ENCODE data around the gene APOBEC3A. TPM values are rescaled to one million over a fixed set of nuclear protein-coding genes. Genes with fewer than 3 reads are reported as not detected.

APOBEC3A gene
- total RNA-seq, 1 experiment from 2014 or later, result not detected

DNA sequence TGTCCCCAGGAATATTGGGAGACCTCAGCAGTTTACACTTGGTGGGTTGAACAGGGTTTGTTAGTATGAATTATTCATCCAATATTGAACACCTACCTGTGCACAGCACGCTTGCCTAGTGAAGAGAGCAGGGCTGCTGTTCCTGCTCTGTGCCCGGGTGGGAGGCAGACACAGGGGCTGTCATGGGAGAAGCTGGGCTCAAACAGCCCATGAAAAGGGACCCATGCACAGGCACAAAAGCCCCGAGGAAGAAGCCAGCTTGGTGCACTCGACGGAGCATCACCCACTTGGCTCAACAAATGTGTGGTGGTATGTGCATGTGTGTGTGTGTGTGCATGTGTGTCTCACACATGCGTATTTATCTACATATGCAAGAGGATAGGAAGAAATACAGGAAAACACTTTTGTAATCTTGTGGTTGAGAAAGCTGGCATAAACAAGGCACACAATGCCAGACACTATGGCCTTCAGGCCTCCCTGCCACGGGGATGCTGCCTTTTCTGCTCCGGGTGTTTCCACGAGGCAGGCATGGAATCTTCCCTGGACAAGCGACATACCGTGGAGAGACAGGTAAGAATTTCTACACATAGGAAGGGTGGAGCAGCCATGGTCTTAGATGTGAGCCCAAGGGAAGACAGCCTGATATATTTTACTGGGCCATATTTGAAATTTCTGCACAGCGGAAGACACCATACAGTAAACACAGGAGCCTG is 5.0 kb upstream of the APOBEC3A start:
- POLR2A ChIA-PET, result no interaction called here
- H3K4me3 Mint-ChIP-seq, result no peak overlapping the region
- no peak for TF ChIP-seq ZNF416 (CRISPR knock-in tag; IDR thresholded peaks at IDR 0.05)
- TF ChIP-seq FOXK1 (CRISPR knock-in tag; IDR thresholded peaks at IDR 0.05), result no peak
- no peak for TF ChIP-seq ZNF219 (CRISPR knock-in tag; IDR thresholded peaks at IDR 0.05; ENCODE audit: borderline replicate concordance)
- TF ChIP-seq, protein P1, sequence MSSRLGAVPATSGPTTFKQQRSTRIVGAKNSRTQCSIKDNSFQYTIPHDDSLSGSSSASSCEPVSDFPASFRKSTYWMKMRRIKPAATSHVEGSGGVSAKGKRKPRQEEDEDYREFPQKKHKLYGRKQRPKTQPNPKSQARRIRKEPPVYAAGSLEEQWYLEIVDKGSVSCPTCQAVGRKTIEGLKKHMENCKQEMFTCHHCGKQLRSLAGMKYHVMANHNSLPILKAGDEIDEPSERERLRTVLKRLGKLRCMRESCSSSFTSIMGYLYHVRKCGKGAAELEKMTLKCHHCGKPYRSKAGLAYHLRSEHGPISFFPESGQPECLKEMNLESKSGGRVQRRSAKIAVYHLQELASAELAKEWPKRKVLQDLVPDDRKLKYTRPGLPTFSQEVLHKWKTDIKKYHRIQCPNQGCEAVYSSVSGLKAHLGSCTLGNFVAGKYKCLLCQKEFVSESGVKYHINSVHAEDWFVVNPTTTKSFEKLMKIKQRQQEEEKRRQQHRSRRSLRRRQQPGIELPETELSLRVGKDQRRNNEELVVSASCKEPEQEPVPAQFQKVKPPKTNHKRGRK (CRISPR knock-in tag; IDR thresholded peaks at IDR 0.05; ENCODE audit: borderline replicate concordance), result no peak
- TF ChIP-seq, protein P2, sequence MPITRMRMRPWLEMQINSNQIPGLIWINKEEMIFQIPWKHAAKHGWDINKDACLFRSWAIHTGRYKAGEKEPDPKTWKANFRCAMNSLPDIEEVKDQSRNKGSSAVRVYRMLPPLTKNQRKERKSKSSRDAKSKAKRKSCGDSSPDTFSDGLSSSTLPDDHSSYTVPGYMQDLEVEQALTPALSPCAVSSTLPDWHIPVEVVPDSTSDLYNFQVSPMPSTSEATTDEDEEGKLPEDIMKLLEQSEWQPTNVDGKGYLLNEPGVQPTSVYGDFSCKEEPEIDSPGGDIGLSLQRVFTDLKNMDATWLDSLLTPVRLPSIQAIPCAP (CRISPR knock-in tag; IDR thresholded peaks at IDR 0.05), result no peak
- TF ChIP-seq RELA (CRISPR knock-in tag; IDR thresholded peaks at IDR 0.05; ENCODE audit: borderline replicate concordance), result no peak
- no peak for TF ChIP-seq GABPB1 (CRISPR knock-in tag; IDR thresholded peaks at IDR 0.05)
- no peak for TF ChIP-seq OVOL2 (CRISPR knock-in tag; IDR thresholded peaks at IDR 0.05; ENCODE audit: borderline replicate concordance)
- TF ChIP-seq, protein P3, sequence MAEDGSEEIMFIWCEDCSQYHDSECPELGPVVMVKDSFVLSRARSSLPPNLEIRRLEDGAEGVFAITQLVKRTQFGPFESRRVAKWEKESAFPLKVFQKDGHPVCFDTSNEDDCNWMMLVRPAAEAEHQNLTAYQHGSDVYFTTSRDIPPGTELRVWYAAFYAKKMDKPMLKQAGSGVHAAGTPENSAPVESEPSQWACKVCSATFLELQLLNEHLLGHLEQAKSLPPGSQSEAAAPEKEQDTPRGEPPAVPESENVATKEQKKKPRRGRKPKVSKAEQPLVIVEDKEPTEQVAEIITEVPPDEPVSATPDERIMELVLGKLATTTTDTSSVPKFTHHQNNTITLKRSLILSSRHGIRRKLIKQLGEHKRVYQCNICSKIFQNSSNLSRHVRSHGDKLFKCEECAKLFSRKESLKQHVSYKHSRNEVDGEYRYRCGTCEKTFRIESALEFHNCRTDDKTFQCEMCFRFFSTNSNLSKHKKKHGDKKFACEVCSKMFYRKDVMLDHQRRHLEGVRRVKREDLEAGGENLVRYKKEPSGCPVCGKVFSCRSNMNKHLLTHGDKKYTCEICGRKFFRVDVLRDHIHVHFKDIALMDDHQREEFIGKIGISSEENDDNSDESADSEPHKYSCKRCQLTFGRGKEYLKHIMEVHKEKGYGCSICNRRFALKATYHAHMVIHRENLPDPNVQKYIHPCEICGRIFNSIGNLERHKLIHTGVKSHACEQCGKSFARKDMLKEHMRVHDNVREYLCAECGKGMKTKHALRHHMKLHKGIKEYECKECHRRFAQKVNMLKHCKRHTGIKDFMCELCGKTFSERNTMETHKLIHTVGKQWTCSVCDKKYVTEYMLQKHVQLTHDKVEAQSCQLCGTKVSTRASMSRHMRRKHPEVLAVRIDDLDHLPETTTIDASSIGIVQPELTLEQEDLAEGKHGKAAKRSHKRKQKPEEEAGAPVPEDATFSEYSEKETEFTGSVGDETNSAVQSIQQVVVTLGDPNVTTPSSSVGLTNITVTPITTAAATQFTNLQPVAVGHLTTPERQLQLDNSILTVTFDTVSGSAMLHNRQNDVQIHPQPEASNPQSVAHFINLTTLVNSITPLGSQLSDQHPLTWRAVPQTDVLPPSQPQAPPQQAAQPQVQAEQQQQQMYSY (CRISPR knock-in tag; IDR thresholded peaks at IDR 0.05), result no peak
- no peak for TF ChIP-seq HMGA2 (CRISPR knock-in tag; IDR thresholded peaks at IDR 0.05)
- no peak for TF ChIP-seq TP53 (CRISPR knock-in tag; IDR thresholded peaks at IDR 0.05)
- CTCF ChIA-PET, result interaction anchor here (1.0 to 4.1 kb wide), 4 partner anchors 22 to 184 kb away, joined by 3 to 22 read pairs (median 10); no protein-coding TSS in a partner anchor
- H3K9me3 Mint-ChIP-seq, result no peaks in the 10 kb centered on the region
- no peaks in the 10 kb centered on the region for H3K36me3 Mint-ChIP-seq
- peaks cover 5% of the 10 kb centered on the region for H3K4me1 Mint-ChIP-seq
- H3K27me3 Mint-ChIP-seq (ENCODE audit: low read depth), result no peaks in the 10 kb centered on the region; the same call in 1 of the 2 replicates
- ATAC-seq (no peak), DNase-seq (ENCODE audit: low spot score) (no peak)
- H3K27ac Mint-ChIP-seq, result no peak overlapping the region

DNA sequence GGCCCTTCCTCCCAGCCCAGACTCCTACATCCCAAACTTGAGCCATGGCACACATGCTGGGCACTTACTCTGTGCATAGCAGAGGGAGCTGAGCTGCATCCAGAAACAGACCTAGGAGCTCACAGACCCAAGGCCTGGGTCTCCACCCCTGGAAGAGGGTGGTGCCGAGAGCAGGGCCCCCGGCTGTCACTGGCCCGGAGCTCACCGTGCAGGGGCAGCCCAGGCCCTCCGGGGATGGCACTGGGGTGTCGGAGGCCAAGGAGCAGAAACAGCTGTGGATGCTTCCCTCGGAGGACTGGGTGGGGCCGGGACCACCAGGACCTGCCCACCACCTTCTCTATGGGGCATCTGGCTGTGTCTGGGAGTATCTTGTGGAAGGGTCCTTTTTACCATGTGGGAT is 4.3 kb upstream of the APOBEC3A start:
- no peaks in the 10 kb centered on the region for H3K27me3 Mint-ChIP-seq (ENCODE audit: low read depth)
- no peaks in the 10 kb centered on the region for H3K9me3 Mint-ChIP-seq
- DNase-seq (ENCODE audit: low spot score) (no peak), ATAC-seq (no peak)
- H3K27ac Mint-ChIP-seq, result no peak overlapping the region
- peaks cover 3% of the 10 kb centered on the region; the same call in 1 of the 2 replicates for H3K4me1 Mint-ChIP-seq
- H3K4me3 Mint-ChIP-seq, result no peak overlapping the region
- H3K36me3 Mint-ChIP-seq, result no peaks in the 10 kb centered on the region
- ChIA-PET POLR2A (no interaction called here), CTCF (interaction anchor here (3.7 to 4.1 kb wide), 2 partner anchors 83 to 185 kb away, joined by 18 to 22 read pairs; no protein-coding TSS in a partner anchor)
- no peak for TF ChIP-seq FOXK1 (CRISPR knock-in tag; IDR thresholded peaks at IDR 0.05)
- TF ChIP-seq, protein P4, sequence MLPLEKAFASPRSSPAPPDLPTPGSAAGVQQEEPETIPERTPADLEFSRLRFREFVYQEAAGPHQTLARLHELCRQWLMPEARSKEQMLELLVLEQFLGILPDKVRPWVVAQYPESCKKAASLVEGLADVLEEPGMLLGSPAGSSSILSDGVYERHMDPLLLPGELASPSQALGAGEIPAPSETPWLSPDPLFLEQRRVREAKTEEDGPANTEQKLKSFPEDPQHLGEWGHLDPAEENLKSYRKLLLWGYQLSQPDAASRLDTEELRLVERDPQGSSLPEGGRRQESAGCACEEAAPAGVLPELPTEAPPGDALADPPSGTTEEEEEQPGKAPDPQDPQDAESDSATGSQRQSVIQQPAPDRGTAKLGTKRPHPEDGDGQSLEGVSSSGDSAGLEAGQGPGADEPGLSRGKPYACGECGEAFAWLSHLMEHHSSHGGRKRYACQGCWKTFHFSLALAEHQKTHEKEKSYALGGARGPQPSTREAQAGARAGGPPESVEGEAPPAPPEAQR (CRISPR knock-in tag; IDR thresholded peaks at IDR 0.05), result no peak
- no peak for TF ChIP-seq ZNF671 (CRISPR knock-in tag; IDR thresholded peaks at IDR 0.05)
- no peak for TF ChIP-seq IRF2 (CRISPR knock-in tag; IDR thresholded peaks at IDR 0.05; ENCODE audit: borderline replicate concordance, low read depth)
- TF ChIP-seq, protein P5, sequence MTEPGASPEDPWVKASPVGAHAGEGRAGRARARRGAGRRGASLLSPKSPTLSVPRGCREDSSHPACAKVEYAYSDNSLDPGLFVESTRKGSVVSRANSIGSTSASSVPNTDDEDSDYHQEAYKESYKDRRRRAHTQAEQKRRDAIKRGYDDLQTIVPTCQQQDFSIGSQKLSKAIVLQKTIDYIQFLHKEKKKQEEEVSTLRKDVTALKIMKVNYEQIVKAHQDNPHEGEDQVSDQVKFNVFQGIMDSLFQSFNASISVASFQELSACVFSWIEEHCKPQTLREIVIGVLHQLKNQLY (CRISPR knock-in tag; IDR thresholded peaks at IDR 0.05), result no peak
- TF ChIP-seq, protein P6, sequence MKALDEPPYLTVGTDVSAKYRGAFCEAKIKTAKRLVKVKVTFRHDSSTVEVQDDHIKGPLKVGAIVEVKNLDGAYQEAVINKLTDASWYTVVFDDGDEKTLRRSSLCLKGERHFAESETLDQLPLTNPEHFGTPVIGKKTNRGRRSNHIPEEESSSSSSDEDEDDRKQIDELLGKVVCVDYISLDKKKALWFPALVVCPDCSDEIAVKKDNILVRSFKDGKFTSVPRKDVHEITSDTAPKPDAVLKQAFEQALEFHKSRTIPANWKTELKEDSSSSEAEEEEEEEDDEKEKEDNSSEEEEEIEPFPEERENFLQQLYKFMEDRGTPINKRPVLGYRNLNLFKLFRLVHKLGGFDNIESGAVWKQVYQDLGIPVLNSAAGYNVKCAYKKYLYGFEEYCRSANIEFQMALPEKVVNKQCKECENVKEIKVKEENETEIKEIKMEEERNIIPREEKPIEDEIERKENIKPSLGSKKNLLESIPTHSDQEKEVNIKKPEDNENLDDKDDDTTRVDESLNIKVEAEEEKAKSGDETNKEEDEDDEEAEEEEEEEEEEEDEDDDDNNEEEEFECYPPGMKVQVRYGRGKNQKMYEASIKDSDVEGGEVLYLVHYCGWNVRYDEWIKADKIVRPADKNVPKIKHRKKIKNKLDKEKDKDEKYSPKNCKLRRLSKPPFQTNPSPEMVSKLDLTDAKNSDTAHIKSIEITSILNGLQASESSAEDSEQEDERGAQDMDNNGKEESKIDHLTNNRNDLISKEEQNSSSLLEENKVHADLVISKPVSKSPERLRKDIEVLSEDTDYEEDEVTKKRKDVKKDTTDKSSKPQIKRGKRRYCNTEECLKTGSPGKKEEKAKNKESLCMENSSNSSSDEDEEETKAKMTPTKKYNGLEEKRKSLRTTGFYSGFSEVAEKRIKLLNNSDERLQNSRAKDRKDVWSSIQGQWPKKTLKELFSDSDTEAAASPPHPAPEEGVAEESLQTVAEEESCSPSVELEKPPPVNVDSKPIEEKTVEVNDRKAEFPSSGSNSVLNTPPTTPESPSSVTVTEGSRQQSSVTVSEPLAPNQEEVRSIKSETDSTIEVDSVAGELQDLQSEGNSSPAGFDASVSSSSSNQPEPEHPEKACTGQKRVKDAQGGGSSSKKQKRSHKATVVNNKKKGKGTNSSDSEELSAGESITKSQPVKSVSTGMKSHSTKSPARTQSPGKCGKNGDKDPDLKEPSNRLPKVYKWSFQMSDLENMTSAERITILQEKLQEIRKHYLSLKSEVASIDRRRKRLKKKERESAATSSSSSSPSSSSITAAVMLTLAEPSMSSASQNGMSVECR (CRISPR knock-in tag; IDR thresholded peaks at IDR 0.05; ENCODE audit: borderline replicate concordance), result no peak
- TF ChIP-seq, protein P7, sequence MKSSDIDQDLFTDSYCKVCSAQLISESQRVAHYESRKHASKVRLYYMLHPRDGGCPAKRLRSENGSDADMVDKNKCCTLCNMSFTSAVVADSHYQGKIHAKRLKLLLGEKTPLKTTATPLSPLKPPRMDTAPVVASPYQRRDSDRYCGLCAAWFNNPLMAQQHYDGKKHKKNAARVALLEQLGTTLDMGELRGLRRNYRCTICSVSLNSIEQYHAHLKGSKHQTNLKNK (CRISPR knock-in tag; IDR thresholded peaks at IDR 0.05), result no peak
- TF ChIP-seq ZNF121 (CRISPR knock-in tag; IDR thresholded peaks at IDR 0.05), result no peak
- no peak for TF ChIP-seq SP1 (CRISPR knock-in tag; conservative IDR thresholded peaks at IDR 0.05)
